Activated CD4-positive, alpha-beta T cell treated with anti-CD3 and anti-CD28 coated beads for 36 hours (primary cell): ENCODE measurements around the gene OR5H2. TPM values are rescaled to one million over a fixed set of nuclear protein-coding genes. Genes with fewer than 3 reads are reported as not detected.
A peak's percentile ranks its signal among the peaks of the same experiment; 100 is the strongest.

Experiments used
- ATAC-seq: fragments of 200-7000 bp; cut with Tn5 transposase; one replicate; pipeline ENCODE4 v1.10.0; 2021; ENCODE audit warnings: mild to moderate bottlenecking, moderate library complexity
- CTCF ChIA-PET: fragments of 350-600 bp; sonication (Branson Sonifier 250); formaldehyde crosslinking; loops from one replicate; lab custom pipeline; 2021; ENCODE audit warnings: antibody characterized with exemption; lab: Charles Lee
- POLR2A ChIA-PET: fragments of 350-600 bp; sonication (Branson Sonifier 250); formaldehyde crosslinking; loops from one replicate; lab custom pipeline; 2021; ENCODE audit warnings: antibody characterized with exemption, inconsistent platforms; lab: Charles Lee
- DNase-seq: peaks from one replicate; pipeline ENCODE4 v3.0.0-alpha.2; 2020
- H3K27ac Mint-ChIP-seq: one replicate; pipeline ENCODE4 v1.8.0; 2021; ENCODE audit warnings: mixed read lengths
- H3K27me3 Mint-ChIP-seq: one replicate; pipeline ENCODE4 v1.8.0; 2021; ENCODE audit warnings: mixed read lengths
- H3K36me3 Mint-ChIP-seq: one replicate; pipeline ENCODE4 v1.8.0; 2021; ENCODE audit warnings: low read depth, mixed read lengths
- H3K4me1 Mint-ChIP-seq: one replicate; pipeline ENCODE4 v1.8.0; 2021; ENCODE audit warnings: mixed read lengths
- H3K4me3 Mint-ChIP-seq: one replicate; pipeline ENCODE4 v1.8.0; 2021; ENCODE audit warnings: mild to moderate bottlenecking, moderate library complexity, mixed read lengths
- H3K9me3 Mint-ChIP-seq: one replicate; pipeline ENCODE4 v1.8.0; 2021; ENCODE audit warnings: low read depth, mixed read lengths
- intact Hi-C, 2 experiments: fragments of 100-400 bp; cut with DNase I in 1 of 2; cut with micrococcal nuclease in 1 of 2; formaldehyde crosslinking; loops; one replicate each; pipeline versions ENCODE4 v1.14.2 to v1.15.1; 2022 to 2024; cut with DNase I, micrococcal nuclease
- total RNA-seq, 2 experiments: library from RNA; stranded (reverse); gene quantifications; one replicate each; pipeline ENCODE4 v1.2.3, GENCODE V29; 2021

OR5H2 gene
- total RNA-seq, 2 experiments from 2014 or later, result not detected

- H3K9me3 Mint-ChIP-seq, result no peaks in the 10 kb centered on the region
- no peaks in the 10 kb centered on the region for H3K36me3 Mint-ChIP-seq
- no peaks in the 10 kb centered on the region for H3K4me1 Mint-ChIP-seq
- H3K27ac Mint-ChIP-seq, result no peak overlapping the region
- ChIA-PET POLR2A (no interaction called here), CTCF (interaction anchor here (0.5 to 3.0 kb wide), 15 partner anchors 8 to 328 kb away, joined by 3 to 55 read pairs (median 3); no protein-coding TSS in a partner anchor)
- no peak overlapping the region for H3K4me3 Mint-ChIP-seq
- ATAC-seq (peak; percentile 67), DNase-seq (peak; percentile 60)
- intact Hi-C loops, result loop anchor here (1.0 to 10.0 kb wide), 7 partner anchors 141 to 535 kb away; partner anchors contain the start of gene CPOX (in 1 of the 2)
- H3K27me3 Mint-ChIP-seq, result peaks cover 19% of the 10 kb centered on the region
These were observed 47.3 kb downstream of the OR5H2 start for GRCh38 chr3:98329392-98330124.

- no peaks in the 10 kb centered on the region for H3K9me3 Mint-ChIP-seq
- no peak overlapping the region for H3K4me3 Mint-ChIP-seq
- no peak for ATAC-seq
- CTCF ChIA-PET, result interaction anchor here (1.5 kb wide), 1 partner anchor 8 kb away, joined by 4 read pairs; no protein-coding TSS in a partner anchor
- intact Hi-C loops, result loop anchor here in 1 of 2 experiments (5.0 kb wide), 2 partner anchors 266 to 326 kb away; no protein-coding TSS in a partner anchor
- no peaks in the 10 kb centered on the region for H3K4me1 Mint-ChIP-seq
- POLR2A ChIA-PET, result no interaction called here
- peaks cover 15% of the 10 kb centered on the region for H3K27me3 Mint-ChIP-seq
- no peaks in the 10 kb centered on the region for H3K36me3 Mint-ChIP-seq
- no peak overlapping the region for H3K27ac Mint-ChIP-seq
- no peak for DNase-seq
These were observed 49.0 kb downstream of the OR5H2 start for GRCh38 chr3:98331329-98331728.

Other genes starting within 250 kb of the OR5H2 start
- not detected for gene GABRR3, start 247.2 kb upstream of the OR5H2 start, total RNA-seq
- not detected for gene OR5AC2, start 195.3 kb upstream of the OR5H2 start, total RNA-seq
- gene OR5H1, start 151.8 kb upstream of the OR5H2 start, total RNA-seq, result not detected
- under 1 TPM in 1 of 2 experiments, not detected in 1; 0.02 TPM for gene OR5H14, start 135.0 kb upstream of the OR5H2 start, total RNA-seq
- gene OR5H15, start 115.8 kb upstream of the OR5H2 start, total RNA-seq, result not detected
- gene OR5H6, start 18.3 kb upstream of the OR5H2 start, total RNA-seq, result not detected
- gene OR5K4, start 71.3 kb downstream of the OR5H2 start, total RNA-seq, result not detected
- gene OR5K3, start 108.2 kb downstream of the OR5H2 start, total RNA-seq, result not detected
- not detected for gene OR5K1, start 180.7 kb downstream of the OR5H2 start, total RNA-seq
- not detected for gene OR5K2, start 215.2 kb downstream of the OR5H2 start, total RNA-seq
- 100 to 1,000 TPM; 153 to 171 TPM for gene CLDND1, start 240.4 kb downstream of the OR5H2 start, total RNA-seq
- 1 to 10 TPM; 1.1 to 1.3 TPM for gene GPR15, start 249.5 kb downstream of the OR5H2 start, total RNA-seq